DMS 273 (cell line): ENCODE measurements around the gene AHDC1.

Experiments used
- DNase-seq: peaks from one replicate; lab custom pipeline; 2025; ENCODE audit not compliant: unreplicated experiment; lab: John Stamatoyannopoulos, UW

AHDC1 gene

DNA sequence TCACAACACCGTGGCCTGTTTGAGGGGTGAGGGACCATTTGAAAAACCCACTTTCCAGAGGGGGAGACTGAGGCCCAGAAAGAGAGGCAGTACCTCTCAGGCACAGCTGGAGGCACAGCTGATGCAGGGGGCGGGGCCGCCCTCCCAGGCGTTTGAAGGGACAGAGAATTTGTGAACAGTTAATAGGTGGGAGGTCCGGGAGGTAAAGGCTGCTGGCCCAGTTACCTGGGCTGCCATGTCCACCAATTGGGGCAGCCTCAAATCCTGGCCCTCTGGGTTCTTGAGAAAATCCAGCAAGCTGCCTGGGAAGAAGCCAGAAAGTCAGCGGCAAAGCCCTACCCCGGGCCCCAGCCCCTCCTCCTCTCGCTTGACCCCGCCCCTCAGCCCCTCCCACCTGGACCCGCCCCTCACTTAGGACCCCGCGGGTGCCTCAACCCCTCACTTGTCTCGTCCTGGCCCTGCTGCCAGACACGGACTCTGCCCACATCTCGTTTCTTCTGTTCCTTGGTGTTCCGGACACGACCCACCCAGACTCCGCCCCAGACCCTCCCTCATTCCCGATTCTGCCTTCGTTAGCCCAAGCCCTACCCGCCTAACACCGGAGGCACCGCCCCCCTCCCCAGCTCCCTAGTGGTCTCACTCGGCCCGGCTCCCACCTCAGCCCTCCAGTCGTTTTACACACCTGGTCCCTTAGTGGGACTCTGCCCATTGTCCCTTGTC, 10.8 kb upstream of the AHDC1 start:
- DNase-seq, result no peak

DNA sequence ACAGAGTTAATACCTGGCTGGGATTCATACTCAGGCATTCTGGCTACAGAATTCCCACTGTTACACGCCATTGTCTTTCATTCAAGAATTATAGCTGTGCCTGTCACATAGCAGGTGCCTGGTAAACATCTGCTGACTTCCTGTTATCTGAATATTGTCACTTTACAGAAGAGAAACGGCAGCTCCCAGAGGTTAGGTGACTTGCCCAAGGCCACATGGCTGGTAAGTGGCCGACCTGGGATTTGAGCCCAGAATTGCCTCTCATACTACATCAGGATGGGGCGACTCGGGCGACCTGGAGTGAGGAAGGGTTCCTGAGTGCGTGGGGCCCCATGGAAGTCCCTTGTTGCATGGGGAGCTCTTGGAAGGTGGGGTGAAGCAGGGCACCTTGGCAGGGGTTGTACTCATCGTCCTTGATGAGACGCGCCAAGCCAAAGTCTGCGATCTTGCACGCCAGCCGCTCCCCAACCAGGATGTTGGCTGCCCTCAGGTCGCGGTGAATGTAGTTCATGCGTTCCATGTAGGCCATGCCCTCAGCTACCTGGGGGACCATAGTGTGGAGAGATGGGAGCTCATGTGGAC, 10.2 kb upstream of the AHDC1 start:
- DNase-seq, result no peak

DNA sequence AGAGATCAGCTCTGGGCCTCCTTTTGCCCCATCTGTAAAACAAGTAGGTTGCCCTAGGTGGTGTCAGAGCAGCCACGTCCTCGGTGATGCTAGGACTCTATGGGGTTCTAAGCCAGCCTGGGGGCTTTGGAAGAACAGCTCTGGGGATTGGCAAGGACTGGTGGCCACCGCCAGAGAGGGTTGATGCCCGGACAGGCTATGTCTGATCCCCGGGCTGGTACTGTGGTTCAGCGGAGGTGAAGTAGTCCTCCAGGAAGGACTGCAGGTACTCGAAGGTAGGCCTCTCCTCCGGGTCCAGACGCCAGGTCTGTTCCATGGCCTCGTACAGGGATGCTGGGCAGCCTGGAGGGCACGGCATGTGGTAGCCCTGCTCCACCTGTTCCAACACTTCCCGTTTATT, 8.8 kb upstream of the AHDC1 start:
- DNase-seq, result no peak

DNA sequence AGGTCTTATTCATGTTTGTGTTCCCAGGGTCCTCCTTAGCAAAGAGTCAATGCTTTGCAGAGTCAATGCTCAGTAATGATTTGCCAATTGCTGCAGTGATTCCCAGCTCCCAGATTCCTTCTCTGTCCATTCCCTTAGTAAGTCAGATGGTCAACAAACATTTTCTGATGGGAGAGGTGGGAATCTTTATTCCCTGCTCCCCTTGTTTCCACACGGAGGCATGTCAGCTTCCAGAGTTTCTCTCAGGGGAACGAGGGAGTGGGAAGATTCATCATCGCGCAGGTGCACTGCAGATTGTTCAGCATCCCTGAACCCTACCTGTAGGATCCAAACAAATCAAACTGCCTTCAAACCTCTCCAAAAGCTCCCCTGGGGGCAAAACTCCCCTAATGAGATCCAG, 7.5 kb upstream of the AHDC1 start:
- DNase-seq, result peak; percentile 20

DNA sequence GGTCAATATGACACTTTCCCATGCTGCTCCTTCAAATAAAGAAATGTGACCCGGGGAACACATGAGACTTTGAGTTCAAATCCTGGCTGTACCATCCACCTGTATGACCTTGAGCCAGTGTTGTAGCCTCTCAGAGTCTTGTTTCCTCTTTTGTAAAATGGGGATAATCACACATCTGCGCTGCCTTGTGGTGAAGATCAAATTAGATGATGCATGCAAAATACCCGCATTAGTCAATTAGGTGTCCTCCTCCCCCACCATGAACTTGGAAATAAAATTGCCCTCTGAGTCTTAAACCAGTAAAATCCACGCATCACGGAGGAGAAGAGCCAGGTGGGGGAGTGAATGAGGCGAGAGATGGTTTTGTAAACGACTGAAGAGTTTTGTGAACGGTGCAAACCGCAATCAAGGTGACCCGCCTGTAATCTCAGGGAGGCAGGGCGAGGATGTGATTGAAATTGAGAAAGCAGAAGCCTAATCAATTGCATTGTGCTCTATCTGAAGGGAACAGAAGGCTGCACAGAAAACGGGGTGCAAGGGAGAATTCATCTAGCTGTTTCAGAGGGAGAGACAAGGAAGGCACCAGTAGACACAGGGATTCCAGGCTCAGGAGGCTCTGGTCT, 5.8 kb upstream of the AHDC1 start:
- no peak for DNase-seq

DNA sequence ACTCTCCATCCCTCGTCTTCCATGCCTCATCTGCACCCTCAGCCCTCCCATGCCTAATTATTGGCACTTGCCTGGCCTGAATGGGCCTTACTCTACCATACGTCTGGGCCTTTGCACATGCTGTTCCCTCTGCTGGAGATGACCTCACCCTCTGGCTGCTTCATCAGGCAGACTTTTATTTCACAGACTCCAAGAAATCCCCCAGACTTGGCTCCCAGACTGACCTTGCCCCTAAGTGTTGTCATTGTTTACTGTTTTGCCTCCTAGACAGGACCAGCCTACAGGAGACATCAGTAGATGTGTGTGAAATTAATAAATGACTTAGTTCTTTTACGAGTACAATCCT, 5.2 kb upstream of the AHDC1 start:
- DNase-seq, result no peak

DNA sequence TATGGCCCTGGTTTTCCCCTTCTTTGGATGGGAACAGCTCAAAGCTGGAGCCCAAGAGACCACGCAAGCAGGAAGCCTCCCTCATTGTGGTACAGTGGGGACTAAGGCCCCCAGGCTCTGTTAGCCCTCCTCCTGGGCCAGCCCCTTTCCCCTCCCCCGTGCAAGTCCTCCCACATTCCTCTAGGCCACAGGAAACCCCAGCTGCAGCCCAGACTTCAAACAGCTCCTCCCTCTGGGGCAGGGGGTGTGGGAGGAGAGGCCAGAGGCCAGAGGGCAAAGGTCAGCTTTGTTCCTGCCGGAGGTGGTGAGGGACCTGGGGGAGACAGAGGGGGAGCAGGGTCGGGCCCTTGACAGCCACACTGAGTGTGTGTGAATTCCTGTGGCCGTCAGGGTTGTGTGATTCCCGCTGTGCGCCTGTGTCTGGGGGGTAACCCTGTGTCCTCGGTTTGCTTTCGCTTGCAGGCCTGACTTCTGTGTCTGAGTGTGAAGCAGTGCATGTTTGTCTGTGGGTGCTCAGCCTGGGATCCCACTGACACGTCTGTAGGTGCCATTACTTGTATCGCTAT, 3.4 kb upstream of the AHDC1 start:
- no peak for DNase-seq

DNA sequence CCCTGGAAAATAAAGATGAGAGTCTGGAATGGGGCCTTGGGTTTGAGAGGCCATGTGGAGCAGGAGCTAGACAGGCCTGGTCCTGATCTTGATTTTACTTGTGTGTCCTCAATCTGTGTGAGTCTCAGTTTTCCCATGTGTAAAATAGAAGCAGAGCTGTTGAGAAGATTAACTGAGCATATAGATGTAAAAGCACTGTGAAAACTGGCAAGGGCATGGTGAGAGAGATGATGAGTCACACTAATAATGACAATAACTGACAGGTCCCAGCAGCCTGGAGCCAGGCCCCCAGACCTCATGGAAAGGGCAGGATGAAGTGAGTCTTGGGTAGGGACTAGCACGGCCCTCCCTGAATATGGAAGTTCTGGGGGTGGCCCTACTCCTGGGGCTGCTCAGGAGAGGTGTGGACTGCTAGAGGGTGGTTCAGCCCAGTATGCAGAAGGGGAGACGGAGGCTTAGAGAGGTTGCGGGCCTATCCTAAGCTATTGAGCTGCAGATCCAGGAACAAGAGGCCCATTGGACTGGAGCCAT, 2.8 kb upstream of the AHDC1 start:
- DNase-seq, result peak; percentile 43

DNA sequence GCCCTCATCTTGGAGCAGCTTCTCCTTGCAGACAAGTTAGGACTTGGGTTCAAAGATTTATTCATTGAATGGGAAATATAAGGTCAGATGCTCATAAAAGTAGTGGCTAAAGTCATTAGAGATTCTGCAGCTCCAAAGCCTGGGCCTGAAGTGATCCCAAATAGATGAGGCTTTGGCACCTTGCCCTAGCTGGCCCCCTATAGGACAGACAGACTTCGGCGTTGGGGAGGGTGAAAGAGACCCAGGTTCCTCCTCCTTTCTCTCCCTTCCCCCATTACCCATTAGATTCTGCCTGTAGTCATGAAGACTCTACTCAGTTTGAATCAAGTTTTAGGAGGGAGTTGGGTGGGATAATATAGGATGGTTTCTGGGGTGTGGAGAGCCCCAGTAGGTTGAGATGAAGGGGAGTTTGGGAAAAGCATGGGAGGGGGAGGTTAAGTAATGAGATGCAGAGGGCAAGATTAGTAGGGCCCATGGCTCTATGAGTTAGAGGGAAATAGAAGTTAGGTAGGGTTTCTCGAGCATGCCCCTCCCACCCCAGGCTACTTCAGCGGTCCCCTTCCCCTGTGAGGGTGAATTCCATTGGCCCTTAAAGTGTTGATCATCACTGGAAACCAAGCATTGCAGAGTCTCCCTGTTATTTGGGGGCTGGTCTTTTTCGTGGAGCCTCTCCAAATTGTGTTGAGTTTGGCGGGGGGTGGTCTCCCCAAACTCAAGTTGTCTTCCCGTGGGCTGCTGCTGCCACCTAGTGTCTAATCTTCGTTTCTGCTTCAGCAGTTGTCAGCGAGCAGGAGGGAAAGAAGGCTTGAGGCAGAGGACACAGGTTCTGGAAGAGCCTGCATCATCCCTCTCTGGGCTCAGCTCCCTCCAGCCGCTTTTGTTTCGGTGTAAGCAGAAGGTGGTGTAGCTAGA, 2.1 kb upstream of the AHDC1 start:
- DNase-seq, result peak; percentile 83

DNA sequence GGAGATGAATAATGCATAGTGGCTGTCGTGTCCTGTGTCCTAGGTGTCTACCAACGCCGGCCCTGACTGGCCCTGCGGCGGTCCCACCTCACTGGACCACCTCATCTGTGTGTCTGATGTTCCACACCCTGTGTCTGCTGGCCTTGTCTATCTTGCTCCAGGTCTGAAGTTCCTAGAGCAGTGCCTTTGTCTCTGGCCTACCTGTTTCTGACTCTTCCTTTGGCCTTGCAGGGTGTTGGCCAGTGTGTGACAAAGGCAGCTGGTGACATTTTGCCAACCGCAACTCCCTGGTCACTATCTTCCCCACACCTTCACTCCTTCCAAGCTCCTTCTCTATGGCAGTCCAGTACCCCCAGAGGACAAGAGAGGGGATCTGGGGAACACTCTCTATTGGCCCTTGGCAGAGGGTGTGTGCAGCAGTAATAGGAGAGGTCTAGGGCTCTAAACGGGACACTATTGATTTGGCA, 1.4 kb upstream of the AHDC1 start:
- peak; percentile 46 for DNase-seq

DNA sequence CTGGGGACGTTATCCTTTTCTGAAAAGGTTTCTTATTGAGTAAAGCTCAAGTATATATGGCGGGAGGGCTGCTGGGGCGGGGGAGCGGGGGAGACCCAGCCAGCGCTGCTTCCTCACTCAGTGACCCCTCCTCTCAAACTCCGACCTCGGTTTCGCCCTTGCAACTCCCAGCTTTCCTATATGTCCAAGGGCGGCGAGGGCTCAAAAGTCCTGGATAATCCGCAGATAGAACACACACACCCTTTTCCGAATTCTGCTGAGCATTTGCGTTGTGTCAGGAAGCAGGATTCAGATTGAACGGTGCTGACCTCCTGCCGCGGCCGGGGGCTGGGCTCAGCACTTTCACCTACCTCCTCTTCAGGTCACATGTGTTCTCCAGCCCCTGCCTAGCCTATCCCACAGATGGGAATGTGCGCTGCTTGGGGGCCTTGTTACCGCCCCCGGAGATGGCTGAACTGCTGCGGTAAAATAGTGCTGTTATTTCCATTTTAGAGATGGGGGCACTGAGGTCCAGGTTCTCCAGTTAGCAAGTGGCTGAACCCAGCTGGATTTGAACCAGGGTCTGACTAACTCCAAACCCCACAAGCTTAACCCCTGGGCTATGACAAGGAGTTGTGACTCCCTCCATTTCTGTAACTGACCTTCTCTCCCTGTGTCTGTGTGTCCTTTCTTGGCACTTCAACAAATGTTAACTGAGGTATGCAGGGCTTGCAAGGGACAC, 795 bp upstream of the AHDC1 start:
- DNase-seq, result peak; percentile 47

DNA sequence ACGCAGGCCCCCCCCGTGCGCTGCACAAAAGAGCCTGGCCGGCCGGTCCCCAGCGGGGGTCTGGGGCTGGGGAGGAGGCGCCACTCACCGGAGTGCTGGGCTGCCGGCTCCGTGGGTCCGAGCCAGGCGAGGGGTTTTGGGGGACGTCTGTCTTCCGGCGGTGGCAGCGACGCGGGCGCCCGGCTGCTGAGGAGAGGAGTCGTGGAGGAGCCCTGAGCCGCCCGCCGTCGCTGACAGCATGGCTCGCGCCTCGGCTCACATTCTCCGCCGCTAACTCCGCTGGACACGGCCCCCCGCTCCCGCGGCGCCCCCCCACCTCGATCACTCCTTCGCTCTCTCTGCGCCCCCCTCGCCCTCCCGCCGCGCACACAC, 649 bp downstream of the AHDC1 start:
- DNase-seq, result peak; percentile 73

DNA sequence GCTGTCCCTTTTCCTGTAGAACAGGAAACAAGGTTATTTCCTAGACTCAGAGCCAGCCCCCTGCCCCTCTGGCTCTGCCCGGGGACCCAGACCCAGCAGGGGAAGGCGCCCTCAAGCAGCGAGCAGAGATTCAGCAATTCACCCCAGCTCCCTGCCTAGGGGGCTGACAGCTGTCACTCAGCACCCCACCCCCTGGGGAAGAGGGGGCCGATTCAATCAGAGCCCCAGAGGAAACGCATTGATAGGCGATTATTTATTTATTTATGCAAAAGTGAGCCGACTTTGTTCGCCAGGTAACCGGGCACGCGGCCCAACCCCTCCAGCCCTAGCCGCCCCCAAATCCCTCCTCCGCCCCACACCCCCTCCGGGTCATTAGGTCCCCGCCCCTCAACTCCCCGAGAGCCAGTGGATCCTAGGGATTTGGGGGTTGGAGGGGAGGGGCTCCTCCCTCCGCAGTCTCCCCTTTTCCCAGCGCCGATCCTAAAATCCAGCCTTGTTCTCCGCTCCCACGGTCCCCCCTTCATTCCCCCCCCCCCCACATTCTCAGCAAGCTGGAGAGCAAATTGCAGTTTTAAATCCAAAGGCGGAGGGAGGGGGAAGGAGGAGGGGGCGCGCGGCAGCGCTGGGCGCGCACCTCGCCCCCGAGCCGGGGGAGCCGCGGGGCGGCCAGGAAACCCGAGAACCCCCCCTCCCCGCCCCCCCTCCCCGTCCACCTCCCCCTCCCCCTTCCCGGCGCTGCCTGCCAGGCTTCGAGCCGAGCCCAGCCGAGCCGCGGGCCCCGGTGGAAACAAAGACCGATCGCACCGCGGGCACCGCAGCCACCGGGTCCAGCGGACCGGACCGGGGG, 1.3 kb downstream of the AHDC1 start:
- DNase-seq, result peak; percentile 73

DNA sequence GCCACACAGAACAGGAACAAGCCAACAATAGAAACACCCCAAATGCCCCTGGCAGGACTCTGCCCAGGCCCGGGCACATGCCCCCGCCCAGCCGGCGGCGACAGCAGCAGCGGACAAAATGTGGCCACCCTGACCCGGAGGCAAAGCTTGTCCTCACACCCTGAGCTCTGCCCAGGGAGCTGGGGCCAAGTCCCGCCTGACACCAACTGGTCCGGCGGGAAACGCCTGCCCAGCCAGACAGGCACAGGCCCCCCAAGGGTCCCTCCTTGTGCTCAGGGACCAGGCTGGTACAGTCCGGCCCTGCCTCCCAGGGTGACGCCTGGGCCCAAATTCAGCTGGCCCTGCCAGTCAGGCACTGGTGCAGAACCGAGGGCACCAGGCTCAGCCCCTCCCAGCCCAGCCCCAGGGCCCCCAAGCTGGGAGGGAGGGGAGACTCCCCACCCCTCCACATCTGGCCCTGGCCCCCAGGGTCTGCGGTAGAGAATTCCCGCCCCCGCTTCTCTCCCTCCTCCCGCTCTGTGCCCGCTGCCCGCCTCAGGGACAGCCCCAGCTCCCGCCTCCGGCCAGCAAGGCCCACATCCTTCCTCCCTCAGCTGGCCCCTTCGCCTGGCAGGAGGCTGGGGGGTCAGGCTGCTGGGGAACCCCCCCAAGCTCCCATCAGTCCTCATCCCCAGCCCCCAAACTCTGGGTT, 2.0 kb downstream of the AHDC1 start:
- peak; percentile 74 for DNase-seq

DNA sequence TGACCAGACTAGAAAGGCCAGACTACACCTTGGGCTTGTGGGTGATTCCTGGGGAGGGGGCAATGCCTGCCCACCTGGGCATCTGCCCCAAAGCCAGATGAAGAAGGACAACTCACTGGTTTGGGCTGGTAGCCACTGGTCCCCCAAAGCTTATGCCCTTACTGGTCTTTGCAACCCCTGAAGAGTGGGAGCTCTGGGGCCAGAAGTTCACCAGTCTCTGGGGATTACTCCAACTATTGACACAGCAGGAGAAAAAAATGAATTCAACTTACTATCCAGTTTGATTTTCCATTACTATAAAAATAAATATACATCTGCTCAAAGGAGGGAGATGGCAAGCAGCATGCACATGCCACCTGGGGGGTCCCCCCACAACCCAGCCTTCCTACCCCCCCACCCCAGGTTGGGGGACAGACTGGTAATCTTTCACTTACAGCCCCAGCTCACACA, 2.6 kb downstream of the AHDC1 start:
- peak; percentile 37 for DNase-seq

DNA sequence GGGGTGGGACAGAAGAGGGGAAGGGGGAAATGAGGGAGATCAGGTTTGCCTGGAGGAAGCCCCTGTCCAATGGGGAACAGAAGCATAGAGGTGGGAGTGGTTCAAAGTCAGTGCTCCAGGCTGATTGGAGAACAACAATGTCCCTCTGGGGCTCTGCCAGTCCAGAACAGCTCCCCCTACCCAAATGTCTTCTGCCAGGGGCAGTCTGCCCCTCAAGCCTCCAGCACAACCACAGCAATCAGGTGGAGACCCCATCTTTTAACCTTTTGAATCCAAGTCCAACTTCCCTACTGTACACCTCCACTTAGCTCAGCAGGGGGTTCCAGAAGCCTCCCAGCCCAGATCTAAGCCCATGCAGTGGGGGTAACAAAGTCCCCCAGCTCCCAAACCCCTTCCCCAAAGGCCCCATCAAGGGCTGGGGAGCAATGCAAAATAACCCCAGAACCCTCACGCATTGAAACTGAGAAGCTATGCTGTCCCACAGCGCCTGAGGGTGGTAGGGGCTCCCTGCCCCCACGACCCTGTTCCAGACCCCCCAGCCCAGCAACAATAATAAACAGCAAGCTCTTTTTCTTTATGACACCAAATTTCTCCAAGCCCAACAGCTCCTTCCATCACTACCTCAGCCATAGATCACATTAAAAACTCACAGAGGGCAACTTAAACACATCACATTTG, 3.3 kb downstream of the AHDC1 start:
- DNase-seq, result peak; percentile 75

DNA sequence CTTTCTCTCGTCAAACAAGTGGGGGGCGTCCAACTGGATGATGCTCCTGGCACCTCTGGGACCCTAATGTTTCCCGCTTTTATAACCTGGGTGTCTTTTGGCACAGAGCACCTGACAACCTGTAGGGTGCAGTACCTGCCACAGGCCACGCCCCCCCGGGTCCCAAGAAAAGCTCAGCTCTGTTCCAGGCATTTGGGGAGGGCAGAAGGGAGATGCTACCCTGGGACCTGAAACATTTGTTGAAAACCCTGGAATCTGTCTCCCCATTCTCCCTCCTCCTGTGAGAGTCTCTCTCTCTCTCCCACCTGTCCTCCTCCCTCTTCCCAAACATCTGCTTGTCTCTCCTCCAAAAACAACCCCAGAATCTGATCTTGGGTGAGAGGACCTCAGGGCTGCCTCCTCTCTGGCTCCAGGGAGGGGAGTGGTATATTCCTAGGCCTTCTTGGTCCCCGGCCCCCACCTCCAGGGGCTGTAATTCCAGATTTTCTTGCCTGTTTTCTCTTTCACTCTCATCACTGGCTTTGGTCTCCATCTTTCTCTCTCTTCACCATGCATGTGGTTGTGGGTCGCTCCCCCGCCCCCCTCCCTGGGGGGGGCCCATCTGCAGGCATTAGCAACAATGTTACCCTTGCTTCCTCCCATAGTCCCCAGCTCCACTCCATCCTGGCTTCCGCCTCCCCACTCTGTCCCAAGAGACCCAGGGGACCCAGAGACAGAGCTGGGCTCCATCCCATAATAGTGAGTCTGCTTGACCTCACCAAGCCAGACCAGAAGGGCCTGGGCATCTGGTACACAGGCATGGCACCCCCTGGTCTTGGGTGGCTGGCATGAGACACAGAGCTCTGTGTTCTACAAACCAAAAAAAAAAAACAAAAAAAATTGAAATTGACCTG, 4.1 kb downstream of the AHDC1 start:
- peak; percentile 66 for DNase-seq
